GM18868 (cell line): Measurements from ENCODE around the gene ATP2B2.
"Not testable (repeated sequence)": the region's sequence is repeated elsewhere in the genome, so short reads cannot be mapped to it uniquely, and the experiment has no call there.

Source experiments
- ATAC-seq: cut with Tn5 transposase; IDR thresholded peaks from one replicate; pipeline ENCODE4 v1.9.1; 2021; ENCODE audit warnings: mild to moderate bottlenecking, moderate library complexity; ENCODE audit not compliant: unreplicated experiment

Gene ATP2B2

DNA sequence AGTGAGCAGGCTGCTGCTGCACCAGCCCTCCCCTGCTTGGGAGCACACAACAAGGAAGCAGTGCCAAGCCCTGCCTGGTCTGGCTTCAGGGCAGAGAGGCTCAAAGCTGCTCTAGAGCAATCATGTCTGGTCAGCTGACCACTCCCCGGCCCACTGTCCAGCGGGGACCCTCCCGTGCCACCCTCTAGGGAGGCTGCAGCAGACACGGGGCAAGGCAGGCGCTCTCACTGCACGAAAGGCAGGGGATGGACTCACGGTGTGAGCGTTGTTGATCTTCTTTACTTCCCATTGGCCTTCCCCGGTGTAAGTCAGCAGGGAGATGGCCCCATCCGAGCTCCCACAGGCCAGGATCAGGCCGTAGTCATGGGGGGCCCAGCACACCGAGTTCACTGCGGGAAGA, 193.7 kb downstream of the ATP2B2 start:
- no peak for ATAC-seq

DNA sequence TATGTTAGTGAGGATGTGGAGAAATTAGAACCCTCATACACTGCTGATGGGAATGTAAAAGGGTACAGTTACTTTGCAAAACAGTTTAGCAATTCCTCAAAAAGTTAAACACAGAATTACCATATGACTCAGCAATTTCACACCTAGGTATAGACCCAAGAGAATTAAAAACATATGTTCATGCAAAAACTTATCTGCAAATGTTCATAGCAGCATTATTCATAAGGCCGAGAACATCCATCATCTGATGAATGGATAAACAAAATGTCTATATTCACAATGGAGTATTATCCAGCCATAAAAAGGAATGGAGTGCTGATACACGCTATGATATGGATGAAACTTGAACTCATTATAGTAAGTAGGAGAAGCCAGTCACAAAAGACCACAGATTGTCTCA, 194.8 kb downstream of the ATP2B2 start:
- ATAC-seq, result no peak

DNA sequence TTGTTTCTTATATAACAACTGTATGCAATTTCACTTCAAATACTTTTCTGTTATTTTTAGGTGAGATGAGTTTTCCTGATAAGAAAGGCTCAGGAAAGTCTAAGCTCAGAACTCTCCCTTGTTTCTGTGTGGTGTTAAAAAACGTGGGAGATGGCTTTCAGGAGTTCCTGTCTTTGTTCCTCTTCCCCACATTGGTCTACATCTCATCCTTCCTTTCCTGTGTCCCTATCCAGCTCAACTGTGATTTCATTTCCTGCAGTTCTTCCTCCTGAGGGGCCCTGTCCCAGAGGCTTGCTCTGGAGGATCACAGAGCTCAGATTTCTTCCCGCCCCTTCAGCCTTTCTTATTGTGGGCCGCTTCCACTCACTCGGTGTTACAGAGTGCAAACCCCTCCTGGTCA, 195.7 kb downstream of the ATP2B2 start:
- ATAC-seq, result no peak

DNA sequence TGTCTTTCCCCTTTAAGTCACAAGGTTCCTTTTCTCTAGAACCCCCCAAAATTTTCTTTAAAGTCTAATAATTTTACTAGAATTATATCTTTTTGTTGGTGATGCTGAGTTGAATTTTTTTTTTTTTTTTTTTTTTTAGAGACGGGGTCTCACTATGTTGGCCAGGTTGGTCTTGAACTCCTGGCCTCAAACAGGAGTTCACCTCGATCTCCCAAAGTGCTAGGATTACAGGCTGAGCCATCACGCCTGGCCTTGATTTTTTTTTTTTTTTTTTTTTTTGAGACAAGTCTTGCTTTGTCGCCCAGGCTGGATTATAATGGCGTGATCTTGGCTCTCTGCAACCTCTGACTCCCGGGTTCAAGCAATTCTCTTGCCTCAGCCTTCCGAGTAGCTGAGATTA, 196.7 kb downstream of the ATP2B2 start:
- no peak for ATAC-seq

DNA sequence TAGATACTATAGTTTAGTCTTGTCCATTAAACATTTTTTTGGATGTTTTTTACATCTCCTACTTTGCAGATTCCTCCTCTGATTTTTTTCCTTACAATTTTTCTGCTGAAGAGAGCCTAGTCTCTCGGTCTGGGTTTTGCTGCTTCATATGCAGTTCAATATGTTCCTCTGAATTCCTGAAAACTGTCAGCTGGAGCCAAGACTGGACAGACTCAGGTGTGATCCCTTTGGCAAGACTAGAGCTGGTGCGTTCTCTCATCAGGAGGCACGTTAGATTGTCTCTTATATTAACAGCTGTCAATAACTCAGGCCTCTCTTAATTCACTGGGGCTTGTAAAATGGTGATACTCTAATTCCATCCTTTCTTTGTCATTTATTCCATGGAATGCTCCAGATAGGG, 199.2 kb downstream of the ATP2B2 start:
- ATAC-seq, result no peak

DNA sequence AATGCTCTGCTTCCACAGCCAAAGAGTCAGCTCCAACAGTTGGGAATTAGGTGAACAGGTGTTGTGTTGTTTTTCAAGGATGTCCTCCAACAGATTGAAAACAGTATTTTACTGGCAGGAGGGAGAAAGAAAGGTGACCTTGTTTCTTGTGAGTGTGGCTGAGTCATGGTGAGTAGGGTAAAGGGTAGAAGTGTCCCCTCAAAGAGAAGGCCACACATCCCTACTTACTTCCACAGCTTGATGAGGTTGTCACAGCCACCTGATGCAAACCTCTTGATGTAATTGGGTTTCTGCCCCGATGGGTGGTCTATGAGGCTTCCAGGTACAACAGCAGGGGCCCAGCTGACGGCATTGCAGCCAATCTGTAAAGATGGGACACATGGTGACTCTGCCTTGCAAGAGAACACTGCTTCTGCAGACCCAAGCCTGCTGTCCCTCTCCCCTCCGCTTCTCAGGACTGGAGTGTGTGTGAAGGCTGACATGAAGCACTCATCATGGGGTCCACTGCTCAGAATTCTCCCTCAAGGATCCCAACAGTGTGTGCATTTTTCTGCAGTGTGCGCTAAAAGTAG, 200.0 kb downstream of the ATP2B2 start:
- no peak for ATAC-seq

DNA sequence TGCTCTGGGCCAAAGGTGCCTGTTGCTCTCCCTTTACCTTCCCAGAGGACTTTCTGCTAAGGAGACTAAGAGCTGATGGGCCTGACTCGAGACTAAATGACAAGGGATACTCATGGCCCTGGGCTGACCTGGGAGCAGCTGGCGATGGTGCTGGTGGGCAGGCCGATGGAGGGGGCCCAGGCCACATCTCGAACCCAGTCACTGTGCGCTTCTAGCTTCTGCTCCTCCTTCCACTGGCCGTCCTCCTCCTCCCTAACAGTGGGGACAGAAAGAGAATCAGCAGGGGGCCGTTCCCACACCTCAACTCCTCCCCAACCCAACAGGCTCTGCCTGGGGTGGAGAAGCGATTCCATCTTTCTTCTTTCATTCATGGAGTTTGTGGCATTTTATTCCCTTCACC, 200.5 kb downstream of the ATP2B2 start:
- ATAC-seq, result no peak

DNA sequence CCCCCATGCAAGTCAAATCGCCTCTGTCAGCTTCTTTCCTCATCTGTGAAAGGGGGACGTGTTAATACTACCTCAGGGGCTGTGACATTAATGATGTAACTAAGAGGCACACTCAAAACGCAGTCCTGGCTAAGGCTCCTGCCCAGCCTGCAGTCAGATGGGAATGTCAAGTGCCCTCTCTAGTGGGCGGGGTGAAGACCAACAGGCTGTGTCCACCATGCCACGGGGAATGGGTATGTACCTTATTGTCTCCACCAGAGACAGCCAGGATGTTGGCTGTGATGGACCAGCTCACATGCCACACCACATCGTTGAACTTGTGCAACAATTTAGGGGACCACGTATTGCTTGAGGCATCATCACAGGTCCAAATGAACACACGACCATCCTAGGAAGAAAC, 201.6 kb downstream of the ATP2B2 start:
- no peak for ATAC-seq

DNA sequence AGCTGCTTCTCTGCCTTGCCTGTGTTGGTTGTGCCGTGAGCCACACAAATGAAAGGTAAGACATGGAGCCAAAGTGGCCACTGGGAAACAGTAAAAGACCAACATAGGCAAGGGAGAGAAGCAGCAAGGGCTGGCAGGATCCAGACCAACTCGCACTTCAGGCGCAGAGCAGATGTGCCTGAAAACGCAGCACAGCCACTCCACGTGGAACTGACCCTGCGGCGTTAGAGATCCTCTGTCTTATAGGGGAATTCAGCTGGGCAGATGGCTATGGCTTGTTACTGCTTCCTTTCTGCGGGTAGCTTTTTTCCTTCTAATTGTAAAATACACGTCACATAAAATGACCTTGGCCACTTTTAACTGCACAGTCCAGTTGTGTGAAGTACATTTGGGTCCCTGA, 202.3 kb downstream of the ATP2B2 start:
- no peak for ATAC-seq

DNA sequence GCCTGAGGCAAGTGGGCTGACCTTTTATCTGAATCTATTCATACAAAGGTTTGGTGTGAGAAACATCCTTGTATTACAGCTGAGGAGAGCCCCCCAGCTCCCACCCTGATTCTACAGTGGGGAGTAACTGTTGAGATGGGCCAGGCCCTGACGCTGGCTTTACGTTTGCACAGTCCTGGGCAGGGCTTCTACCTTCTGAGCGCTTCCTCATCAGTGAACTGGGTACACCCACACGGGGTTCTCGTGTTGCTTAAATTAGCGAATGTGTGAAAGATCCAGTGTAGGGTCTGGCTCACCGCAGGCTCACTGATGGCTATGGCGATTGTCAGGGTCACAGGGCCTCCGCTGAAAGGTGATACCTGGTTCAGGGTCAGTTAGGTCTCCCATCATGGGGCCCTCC, 205.3 kb downstream of the ATP2B2 start:
- ATAC-seq, result no peak

DNA sequence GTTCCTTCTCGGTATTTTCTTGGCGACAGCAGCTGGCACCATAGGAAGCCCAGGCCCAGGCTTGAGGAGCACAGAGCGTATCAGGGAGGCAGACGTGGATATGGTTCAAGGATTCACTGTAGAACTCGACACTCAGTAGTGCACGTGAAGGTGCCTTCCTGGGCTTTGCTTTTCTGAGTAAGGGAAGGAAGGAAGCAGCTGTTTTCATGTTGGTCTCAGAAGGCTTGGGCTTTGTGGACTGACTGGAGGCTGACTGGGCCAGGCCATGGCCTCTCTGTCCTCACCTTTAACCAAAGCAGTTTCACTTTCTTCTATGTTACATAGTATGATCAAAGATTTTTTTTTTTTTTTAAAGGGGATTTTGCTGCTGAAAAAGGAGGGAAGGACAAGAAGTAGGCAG, 205.7 kb downstream of the ATP2B2 start:
- ATAC-seq, result peak; percentile 64

DNA sequence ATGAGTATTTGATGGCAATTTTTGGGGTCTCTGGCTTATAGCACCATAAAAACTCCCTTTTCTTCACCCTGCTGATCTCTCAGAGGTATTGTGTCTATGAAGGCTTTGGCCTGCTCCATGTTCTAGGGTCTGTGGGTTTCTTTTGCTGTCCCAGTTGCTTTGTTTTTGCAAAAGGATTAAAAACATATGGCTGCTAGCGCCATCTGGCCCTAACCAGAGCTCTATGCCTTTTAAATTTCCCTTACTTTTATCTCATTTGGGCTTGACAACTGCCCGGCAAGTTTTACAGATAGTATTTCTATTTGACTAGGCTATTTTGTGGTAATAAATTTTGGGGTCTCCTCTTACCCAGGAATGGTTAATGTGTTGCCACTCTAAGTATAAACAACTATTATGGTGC, 206.2 kb downstream of the ATP2B2 start:
- ATAC-seq, result no peak

DNA sequence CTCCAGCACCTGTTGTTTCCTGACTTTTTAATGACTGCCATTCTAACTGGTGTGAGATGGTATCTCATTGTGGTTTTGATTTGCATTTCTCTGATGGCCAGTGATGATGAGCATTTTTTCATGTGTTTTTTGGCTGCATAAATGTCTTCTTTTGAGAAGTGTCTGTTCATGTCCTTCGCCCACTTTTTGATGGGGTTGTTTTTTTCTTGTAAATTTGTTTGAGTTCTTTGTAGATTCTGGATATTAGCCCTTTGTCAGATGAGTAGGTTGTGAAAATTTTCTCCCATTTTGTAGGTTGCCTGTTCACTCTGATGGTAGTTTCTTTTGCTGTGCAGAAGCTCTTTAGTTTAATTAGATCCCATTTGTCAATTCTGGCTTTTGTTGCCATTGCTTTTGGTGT, 207.3 kb downstream of the ATP2B2 start:
- not testable (repeated sequence) for ATAC-seq

DNA sequence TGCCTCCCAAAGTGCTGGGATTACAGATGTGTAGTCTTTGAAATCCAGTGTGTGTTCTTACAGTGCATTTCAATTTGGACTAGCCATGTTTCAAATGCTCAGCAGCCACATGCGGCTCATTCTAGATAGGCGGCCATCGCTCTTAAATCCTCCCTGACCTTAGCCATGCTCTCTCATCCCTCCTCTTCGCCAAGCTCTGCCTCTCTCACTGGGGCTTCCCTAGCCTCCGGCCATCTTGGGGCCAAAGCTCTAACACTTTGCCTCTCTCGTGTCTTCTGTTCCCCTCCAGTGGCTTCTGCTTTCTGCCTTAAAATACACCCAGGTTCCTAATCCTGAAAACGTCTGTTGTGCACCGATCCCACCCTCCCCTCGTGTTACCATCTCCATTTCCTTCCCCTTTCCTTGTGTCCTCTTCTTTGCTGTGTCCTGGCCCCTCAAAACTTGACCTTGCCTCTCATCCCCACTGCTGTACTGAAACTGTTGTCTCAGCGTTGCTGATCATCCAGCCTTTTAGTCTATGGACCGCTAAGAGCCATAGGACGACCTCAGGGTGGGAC, 211.3 kb downstream of the ATP2B2 start:
- ATAC-seq, result no peak

DNA sequence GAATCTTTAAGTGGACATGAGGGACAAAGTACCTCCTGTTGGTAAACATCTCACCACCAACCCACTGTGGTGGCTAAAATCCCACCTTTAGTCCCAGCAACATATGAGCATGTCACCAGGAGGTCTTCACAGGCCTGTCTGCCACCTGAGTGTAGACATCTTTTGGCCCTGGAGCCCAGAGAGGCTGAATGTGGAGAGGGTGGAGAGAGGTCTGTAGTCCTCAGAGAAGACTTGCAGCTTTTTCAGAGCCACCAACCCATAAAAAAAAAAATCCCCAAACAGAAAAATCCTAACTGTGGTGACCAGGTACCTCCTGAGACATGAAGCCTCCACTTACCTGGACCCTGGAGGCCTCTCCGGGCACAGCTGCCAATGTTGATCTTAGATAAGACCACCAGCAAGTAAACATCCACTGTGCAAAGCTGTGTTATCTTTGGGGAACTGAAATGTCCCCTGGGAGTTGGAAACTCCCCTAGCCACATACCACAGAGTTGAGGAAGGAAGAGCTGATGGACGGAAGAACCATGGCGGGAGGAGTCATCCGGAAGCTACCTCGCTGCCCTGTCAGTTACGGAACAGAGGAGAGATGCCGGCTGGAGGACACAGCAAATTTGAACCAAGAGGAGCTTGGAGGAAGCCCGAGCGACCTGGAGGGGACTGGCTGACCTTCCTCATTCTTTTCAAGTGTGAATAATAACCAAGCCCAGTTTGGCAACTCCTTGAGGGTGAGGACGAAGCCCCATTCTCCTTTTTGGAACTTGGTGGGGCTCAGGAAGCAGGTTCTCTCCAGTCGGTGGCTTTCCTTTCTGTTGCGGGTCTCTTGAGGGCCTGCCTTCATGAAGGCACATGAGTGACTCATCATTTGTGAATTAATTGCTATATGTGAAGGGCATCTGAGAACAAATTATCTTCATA, 212.6 kb downstream of the ATP2B2 start, which contains the start of gene GHRL:
Gene GHRL (minus strand): TSS at position 443 of the 915 bp plus-strand sequence. CDS start 2,767 bp downstream, outside the sequence.
- peak; percentile 91 for ATAC-seq

DNA sequence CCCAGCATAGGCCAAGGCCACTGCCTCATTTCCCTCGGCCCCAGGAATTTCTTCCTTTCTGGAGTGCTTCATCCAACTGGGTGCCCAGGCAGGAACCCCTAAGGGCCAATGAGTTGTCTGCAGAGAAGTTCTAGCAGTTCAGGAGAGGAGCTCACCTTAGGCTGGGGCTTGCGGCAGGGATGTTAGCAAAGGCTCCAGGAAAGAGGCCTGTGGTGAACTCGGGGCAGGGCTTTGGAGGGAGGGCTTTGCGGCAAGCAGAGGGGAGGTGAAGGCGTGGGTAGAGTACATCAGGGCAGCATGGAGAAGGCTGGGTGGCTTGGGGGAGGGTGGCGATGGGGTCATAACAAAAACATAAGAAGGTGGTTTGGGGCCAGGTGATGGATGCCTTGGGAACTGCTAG, 213.7 kb downstream of the ATP2B2 start:
- ATAC-seq, result no peak

DNA sequence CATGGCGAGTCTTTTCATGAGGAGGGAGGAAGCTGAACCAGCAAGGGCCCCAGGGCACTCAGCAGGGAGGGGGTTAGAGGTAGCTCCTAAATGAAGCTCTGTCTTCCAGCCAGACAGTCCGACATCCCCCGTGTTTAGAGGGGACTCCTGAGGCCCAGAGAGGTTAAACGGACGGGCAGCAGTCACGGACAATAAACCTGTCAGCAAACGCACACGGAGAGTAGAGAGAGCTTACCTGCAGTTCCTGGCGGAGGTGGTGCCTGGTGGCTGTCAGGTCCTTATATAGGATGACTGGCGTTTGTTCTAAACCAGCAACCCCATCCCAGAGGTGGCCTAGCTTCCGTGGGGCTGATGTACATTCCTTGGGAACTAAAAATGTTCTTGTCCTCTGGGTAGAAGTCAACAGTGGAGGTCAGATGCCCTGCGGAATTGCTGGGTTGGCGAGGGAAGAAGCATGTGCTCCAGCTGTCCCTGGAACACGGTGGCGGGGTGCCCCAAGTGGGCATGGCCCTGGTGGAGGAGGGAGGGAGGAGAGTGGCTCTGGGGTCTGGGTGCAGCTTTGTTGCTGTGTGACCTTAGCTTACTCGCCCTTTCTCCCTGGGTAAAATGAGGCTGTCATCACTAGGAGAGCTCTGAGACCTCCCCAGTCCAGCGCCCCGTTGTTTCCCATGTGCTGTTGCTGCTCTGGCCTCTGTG, 214.8 kb downstream of the ATP2B2 start:
- ATAC-seq, result no peak

DNA sequence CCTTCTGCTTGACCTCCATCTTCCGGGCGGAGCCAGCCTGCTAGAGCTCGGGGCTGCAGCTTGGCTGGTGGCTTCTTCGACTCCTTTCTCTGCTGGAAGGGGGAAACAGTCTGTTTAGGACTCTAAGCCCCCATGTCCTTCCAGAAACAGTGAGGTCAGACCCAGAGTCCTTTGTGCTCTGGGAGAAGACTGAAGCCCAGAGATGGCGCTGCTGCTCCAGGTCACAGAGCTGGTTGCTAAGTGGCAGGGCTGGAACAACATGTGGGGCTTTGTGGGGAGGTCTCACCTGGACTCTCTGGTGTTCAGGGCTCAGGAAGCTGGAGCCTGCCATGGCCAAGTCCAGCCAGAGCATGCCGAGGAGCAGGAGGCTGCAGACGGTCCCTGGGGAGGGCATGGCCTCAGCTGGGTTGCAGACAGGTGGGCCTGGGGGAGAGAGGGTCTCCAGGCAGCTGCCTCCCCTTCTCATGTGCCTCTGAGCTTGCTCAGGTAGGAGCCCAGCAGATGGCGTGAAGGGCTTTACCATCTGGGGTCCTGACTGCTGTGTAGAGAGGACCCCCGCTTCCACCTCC, 215.5 kb downstream of the ATP2B2 start:
- ATAC-seq, result no peak

DNA sequence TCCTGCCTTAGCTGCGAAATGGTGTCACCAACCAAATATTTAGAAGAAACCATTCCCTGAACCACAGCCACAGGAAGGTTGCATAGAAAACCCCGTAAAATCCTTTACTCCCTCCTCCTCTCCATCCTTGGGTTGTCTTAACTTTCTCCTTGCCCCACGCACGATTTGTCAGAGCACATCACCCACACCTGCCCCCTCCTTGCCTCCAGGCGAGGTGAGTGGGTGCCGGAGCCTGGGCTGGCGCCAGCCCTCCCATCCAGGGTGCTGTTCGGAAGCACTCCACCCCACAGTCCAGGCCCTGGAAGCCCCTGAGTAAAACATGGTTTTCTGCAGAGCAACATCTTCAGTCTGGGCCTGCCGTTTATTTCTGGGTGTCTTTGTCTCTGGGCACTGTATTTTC, 216.3 kb downstream of the ATP2B2 start:
- no peak for ATAC-seq

DNA sequence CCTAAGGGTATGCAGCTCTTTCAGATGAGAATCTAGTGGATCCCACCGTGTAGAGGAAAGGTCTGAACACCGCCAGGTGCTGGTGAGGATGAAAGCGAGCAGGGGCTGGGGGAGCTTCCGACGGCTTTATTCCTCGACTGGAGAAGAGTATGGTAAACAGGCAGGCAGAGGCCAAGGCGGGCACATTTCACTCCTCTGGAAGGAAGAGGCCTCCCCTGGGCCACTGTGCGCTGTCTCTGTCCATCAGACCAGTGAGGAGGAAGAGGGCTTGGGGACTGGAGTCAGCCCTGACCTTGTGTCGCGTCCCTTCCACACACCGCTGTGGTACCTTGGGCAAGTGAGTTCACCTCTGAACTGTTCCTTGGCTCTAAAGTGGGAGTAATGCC, 216.8 kb downstream of the ATP2B2 start:
- no peak for ATAC-seq

DNA sequence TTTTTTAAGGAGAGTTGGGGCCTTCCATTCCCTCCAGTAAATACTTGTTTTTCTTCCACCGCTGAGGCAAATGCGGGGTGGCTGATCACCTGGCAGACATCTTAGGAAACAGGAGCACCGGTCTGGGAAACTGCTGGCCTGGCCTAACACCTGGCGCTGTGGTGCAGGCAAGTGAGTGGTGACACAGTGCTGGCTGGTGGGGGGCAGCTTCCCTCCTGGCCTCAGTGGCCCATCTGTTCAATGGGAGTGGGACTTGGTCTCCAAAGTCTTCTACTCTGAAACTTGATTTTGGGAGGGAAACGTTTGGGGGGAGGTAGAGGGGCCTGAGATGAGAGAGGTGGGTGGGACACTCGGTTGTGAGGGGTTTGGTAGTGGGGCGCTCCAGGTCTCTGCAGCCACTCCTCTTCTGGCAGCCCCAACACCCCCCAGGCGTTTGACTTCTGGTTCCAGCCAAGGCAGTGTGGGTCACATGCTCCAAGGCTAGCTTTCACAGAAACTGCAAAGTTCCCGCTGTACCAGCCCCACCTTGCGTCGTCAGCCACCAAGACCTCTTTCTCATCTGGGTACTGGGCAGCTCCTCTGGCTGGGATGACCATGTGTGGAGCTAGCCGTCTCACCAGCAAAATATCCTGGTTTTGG, 217.3 kb downstream of the ATP2B2 start:
- no peak for ATAC-seq
